GM18868 (cell line): ENCODE data around the gene FAS.
A peak's percentile ranks its signal among the peaks of the same experiment; 100 is the strongest.
"Not testable (repeated sequence)": the region's sequence is repeated elsewhere in the genome, so short reads cannot be mapped to it uniquely, and the experiment has no call there.

ENCODE experiments used
- ATAC-seq: cut with Tn5 transposase; IDR thresholded peaks from one replicate; pipeline ENCODE4 v1.9.1; 2021; ENCODE audit warnings: mild to moderate bottlenecking, moderate library complexity; ENCODE audit not compliant: unreplicated experiment

FAS gene

DNA sequence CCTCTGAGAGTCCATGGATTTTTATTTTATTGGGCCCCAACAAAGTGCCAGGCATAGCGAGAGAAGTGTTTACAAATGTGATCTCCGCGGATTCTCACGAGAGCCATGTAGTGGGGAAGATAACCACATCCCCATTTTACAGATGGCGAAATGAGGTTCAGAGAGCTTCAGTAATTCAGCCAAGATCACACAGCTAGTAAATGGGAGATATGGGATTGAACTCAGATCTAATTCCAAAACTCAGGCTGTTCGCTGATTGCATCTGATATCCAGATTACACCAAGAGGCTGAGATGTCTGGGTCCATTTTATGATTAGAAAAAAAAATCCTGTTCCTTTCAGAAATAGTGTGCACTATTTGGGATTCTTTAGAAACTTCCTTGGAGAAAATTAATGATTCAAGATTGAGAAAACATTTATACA lies 1.3 kb downstream of the FAS start:
- ATAC-seq, result peak; percentile 3

DNA sequence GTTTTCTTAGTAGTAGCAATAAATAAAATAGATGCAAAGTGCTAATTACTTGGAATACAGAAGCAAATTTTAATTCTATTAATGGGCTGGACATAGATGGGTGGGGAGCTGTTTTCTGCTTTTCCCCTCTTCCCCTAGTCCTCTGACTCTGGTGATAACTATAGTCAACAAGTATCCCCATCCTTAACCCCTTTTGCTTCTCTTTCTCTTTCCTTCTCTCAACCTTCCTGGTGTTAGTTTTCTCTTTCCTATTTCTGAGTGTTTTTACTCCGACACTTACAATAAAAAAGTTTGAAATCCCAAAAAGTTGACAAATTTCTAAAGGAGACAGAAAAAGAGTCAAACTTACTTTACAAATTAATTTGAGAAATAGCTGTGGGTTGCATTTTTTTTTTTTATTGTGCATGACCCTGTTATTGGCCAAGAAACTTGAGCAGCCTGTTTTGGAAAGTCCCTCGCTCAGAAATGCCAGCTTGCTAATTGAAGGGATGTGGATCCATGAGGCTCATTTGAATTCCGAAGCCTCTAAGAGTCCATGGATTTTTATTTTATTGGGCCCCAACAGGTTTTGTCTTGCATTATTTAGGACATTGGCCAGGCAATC lies 2.4 kb downstream of the FAS start:
- no peak for ATAC-seq

DNA sequence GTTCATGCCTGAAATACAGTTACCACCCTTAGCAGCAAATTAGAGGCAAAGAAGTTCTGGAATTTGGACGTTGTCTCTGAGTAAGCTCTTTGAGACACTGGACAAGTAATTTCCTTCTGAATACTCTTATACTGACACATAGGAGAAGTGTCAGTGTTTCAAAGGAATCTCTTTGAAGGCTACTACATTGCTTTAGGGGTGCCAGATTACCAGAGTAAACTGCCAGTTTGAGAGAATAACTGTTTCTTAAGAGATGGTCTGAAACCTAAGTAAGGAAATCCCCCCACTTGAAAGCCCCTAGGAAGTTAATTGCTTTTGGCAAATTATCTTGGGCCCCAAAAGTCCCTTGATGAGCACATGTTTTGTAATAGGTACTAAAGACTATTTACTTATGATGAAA lies 3.4 kb downstream of the FAS start:
- ATAC-seq, result no peak

DNA sequence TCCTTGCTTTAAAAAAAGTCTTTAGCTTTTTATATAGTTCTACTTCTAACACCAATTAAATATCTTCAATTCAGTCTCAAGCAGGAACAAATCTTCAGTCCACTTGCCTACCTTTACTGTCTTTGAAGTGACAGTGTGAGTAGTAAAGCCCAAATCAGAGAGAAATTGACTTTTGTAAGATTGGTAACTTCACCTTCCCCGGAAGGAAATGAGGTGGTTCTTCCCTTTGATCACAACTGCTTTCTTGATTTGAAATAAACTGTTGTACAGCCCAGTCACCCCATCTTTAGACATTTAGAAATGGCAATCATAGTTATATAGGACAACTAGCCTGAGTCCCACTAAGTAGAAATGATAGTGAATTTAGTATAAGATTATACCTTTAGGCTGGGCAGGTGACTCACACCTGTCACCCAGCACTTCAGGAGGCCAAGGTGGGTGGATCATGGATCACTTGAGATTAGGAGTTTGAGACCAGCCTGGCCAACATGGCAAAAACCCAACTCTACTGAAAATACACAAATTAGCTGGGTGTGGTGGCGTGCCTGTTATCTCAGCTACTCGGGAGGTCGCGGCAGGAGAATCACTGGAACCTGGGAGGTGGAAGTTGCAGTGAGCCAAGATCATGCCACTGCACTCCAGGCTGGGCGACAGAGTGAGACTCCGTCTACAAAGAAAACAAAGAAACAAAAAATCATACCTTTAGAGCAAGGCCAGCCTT lies 4.7 kb downstream of the FAS start:
- ATAC-seq, result no peak

DNA sequence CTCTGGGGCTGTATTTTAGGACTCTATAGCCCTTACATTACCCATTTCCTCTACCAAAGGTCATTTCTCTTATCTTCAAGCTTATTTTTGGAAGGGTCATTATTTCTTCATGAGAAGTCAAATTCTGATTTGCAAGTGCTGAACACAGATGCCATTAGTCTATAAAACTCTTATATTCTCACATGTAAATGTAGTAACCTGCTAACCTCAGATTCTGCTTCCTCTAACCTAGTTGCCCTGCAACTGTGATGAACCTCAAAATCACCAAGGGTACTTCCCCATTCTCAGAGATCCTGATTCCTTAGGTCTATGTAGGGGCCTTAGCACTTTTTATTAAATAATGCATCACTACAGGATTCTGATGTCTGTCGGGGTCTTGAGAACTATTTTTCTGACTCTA lies 6.3 kb downstream of the FAS start:
- ATAC-seq, result peak; percentile 46

DNA sequence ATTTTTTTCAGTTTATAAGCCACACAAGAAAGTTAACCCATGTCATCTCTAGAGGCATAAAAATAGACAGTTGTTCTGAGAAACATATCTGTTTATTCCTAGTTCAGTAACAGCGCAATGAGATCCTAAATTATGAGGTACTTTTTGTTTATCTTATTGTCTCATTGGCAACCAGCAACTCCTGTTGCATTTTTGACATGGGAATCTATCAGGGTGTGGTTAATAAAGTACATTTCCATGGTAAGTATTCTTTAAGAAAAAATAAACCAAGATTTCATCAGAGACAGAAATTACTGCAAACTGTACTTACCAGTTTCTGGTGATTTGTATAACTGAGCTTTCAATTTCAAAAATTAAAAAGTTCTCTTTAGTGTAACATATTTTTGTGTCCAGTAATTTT lies 9.0 kb downstream of the FAS start:
- ATAC-seq, result no peak

DNA sequence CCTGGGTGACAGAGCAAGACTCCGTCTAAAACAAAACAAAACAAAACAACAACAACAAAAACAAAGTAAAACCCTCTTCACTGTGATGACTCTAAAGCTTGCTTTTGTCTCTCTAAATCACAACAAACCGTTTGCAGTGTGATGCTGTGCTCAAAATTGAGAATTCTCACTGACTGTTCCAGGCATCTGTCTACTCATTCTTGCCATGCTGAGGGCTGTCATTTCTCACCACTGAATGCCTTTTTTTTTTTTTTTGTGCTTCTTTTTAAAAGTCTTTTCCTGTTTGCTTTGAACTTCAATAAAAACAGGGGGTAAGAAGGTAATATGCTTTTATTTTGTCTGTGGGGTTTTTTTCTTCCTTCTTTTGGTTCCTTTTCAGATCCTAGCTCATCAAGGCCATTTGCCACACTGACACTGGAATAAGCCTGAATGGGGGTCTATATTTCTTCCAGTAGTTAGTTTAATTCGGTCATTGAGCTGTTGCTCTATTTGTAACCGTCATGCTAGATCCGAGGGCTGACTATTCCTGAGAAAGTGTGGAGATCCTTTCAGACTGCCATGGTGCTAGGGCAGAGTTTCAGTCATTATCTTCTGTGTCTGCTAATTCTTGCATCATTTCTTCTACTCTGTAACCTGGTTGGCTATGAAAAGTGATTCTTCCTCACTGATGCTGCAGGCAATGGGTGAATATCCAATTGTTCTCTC lies 10.6 kb downstream of the FAS start:
- ATAC-seq, result peak; percentile 34

DNA sequence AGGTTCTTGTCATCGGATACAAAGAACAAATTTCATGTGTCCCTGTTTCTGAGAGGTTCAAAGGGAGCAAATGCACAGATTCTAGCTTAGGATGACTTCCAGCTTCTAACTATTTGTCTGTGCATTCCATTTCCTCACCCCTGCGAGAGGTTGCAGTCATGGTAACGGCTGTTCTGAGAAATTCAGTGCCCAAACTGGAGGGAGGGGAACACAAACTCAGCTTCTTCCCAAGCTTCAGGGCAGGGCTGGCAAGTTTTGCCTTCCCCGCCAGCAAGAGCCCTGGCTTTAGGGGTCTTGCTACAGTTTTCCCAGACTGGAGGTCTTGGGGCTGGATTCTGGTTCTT lies 11.1 kb downstream of the FAS start:
- no peak for ATAC-seq

DNA sequence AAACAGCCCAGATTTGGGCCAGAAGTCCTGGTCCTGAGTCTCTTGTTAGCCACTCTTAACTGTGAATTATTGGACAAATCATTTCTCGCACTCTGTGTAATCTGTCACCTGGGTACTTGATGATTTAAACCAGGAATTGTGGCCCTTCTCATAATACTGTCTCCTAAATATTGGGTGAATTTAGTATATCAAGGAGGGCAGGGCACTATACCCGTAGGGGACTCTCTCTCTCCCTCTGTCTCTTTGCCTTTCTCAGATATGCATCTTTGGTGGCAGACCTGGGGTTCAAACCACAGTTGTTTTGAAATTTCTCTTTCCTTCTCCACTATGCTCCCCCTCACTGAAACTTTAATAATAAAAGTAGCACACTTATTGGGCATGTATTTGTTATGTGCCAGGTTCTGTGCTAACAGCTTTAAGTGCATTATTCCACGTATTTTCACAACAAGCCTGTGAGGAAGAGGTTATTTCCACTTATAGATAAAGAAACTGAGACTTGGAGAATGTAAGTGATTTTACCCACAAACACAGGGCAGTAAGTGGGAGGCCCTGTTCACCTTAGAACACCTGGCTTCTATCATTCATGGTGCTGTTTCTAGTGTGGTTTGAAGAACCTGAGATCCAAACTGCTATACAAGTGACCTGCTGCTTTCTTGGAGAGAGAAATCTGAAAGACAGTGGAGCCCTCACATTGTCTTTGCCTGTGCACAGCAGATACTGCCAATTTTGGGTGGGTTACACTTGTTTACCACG lies 11.8 kb downstream of the FAS start:
- peak; percentile 39 for ATAC-seq

DNA sequence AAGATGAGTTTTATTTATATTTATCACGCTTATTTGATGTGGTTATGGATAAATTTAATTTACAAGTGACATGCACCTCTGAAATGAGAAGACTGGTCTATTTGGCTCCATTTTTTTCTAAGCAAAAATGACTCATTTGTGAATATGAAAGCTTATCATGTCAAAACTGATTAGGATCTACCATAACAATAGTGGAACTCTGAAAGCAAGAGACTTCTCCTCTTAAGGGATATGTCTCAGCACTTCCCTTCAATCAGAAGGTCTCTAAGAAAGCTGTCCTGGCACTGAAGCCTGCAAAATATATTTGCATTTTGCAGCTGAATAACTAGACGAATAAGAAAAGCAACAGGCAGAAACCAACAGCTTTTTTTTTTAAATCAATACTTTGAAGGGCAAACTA lies 12.7 kb downstream of the FAS start:
- peak; percentile 62 for ATAC-seq

DNA sequence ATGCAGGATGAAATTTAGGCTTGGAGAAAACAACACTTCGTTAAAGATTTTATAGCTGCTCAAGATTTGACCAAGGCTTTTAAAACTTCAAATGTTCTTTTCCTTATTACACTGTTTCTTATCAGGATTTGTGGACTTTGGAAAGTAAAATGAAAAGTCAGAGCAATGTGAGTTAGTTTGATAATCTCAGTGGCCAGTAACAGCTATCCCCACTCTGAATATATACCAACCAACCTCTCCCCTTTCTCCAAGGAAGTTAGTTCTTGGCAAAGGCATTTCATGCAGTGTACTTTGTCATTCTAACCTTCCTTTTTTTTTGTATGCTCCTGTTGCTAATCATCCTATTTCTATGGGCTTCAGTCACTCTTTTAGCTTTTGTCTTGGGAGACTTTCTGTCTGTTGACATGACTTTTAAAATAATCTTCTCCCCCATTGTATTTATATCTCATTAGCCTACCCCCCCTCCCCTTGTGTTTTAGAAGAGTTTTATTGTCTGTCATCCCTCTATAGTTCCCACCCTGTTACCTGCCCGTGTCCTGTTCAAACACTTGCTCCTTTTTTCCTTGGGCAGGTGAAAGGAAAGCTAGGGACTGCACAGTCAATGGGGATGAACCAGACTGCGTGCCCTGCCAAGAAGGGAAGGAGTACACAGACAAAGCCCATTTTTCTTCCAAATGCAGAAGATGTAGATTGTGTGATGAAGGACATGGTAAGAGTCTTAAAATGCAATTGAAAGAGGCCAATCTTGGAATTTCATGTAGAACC lies 16.7 kb downstream of the FAS start:
- ATAC-seq, result no peak

DNA sequence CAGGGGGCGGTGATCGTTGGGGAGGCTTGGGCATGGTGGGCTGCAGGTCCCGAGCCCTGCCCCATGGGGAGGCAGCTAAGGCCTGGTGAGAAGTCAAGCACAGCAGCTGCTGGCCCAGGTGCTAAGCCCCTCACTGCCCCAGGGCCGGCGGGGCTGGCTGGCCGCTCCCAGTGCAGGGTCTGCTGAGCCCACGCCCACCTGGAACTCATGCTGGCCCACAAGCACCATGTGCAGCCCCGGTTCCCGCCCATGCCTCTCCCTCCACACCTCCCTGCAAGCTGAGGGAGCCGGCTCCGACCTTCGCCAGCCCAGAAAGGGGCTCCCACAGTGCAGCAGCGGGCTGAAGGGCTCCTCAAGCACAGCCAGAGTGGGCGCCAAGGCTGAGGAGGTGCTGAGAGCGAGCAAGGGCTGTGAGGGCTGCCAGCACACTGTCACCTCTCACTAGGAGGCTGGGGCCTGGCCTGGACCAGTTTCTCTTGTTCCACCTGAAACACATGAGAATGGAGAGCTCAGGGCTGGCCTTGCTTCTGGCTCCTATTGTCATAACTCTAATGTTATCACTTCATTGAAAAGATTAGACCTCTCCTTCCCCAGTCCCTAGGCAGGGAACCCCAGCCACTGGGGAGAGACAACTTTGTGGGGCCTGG lies 28.2 kb downstream of the FAS start:
- not testable (repeated sequence) for ATAC-seq

DNA sequence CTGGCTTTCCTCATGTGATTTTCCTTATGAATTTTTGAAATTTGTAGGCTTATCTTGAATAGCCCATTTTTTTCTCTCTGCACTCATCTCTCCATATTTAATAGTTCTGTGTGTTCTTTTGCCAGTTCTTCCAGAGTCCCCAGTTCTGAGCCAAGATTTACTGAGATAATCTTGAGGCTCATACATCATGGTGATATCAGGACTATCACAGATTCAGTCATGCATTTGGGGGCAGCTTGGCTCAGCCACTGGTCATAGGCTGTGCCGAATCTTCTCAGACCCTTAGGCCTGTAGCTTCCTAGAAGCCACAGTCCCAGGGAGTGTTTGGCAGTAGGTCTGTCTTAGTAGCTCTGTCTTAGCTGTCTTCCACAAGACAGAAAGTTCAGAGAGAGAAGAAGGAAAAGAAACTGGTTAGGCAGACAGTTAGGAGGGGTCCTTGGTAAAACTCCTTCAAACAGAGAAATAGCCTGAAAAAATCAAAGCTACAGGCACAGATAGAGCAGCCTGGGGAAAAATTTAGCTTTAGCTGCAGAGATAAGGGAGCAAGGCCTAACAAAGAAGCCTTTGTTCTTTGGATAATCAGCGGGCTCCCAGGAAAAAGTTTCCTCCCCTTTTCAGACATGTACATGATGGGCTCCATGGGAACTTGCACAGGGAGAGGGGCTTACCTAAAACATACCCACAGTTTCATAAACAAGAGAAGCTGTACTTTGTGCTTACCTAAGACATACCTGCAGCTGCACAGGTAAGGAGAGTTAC lies 29.1 kb downstream of the FAS start:
- no peak for ATAC-seq

DNA sequence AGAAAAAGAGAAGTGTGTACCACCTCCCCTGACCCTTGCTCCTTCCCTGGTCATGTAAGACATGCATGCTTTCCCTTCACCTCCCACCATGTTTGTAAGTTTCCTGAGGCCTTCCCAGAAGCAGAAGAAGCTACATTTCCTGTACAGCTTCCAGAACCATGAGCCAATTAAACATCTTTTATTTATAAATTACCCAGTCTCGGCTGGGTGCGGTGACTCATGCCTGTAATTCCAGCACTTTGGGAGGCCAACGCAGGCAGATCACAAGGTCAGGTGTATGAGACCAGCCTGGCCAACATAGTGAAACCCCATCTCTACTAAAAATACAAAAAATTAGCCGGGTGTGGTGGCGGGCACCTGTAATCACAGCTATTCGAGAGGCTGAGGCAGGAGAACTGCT lies 30.9 kb downstream of the FAS start:
- not testable (repeated sequence) for ATAC-seq

DNA sequence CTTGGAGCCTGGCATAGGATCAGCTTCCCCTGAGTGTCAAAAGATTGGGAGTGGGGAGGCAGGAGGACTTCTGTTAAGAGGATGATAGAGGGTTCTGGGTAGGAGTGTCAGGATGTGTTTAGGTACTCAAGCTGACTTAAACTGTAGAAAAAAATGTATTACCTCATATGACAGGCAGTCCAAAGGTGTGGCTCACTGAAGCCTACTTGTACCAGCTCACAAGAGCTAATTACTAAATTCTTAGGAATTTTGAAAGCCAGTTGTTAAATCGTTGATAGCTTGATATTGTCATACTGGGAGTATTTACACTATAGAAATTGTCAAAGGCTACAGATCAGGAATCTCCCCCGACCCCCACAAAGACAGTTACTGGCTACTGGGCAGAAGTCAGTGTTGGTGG lies 32.1 kb downstream of the FAS start:
- no peak for ATAC-seq

DNA sequence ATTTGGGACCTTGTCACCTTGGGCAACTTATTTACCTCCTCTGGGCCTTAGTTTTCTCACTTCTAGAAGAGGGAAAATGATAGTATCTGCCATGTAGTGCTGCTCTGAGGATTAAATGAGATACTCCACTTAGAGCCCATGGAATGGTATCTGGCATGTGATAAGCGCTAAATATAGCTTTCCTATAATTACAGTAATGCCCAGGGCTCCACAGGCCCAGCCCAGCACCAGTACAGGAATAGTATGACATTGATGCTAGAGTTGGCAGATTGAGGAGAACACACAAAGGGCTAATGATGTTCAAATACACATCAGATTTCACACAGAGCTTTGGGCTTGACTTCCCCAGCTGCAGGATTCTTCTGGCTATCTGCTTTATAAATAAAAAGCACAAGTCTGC lies 34.9 kb downstream of the FAS start:
- no peak for ATAC-seq

DNA sequence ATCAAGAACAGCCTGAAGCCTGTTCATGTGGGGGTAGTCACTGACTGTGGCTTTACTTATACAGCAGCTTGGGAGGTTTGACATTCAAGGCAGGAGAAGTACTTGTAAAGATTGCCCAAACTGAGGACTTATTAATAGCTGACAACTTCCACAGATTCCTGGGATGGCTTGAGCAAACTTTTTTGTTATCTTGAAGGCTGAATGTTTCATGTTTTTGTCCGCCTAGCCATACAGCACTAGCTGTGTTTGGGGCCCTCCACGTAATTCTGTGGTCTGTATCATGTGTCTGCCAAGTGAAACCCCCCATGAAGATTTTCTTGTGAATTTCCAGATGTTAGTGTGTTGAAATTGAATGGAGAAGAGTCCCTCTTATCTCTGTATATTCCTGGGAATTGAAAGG lies 38.6 kb downstream of the FAS start:
- no peak for ATAC-seq

DNA sequence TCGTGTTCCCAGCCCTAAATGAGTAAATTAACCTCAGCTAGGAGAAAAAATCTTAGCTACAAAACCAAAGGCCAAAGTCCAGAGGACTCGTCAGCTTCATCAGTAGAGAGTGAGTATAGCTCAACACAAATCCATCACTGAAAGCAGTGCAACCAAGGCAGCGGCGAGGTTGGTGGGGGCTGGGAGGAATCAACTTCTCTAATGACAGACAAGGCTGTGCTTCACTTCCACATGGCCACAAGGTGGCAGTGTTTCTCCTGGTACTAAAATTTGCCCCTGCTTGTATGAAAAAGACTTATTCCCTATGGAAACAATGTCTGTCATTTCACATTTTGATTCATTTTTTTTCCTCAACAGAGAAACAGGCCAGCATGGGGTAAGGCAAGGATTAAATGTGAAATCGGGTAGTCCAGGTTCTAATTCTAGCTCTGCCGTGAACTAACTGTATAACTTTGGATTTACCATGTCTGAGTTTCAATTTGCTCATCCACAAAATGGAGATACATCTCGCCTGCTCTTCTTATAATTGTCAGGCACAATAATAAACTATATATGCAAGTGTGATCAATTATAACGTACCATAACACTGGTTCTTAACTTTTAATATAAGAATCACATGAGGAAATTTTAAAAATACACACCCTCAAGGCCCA lies 39.3 kb downstream of the FAS start:
- ATAC-seq, result no peak

DNA sequence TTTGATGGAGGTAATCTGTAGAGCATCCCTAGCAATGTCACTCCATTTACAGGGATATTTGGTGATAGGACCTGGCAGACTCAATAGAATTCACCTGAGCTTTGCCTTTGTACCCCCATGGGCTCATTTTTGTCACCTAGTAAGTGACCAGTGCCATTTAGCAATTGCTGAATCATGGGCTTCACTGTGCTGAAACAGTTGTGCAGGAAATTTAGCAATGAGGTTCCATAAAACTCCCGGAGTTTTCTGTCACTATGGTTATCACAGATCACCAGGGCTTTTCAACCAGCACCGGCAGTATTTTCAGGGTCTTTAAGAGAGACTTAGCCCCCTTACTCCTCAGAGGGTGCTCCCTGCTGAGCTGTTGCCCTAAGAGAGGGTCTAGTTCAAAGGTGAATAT lies 40.2 kb downstream of the FAS start:
- no peak for ATAC-seq
